GM12875 (cell line): Measurements from ENCODE around the gene SDR42E1.

Source experiments
- H3K4me3 ChIP-seq: one replicate; pipeline ENCODE4 v1.5.1; 2011; ENCODE audit warnings: low read depth, low read length, control low read depth
- CTCF ChIP-seq: IDR thresholded peaks from 2 replicates; pipeline ENCODE4 v1.5.1; 2011; ENCODE audit warnings: low read depth, mild to moderate bottlenecking, control low read depth, inconsistent platforms, low read length, moderate library complexity, borderline replicate concordance; ENCODE audit not compliant: insufficient read depth

Gene SDR42E1

GRCh38 chr16:82027629-82028064, 16.4 kb upstream of the SDR42E1 start:
- TF ChIP-seq CTCF, result no peak
- H3K4me3 ChIP-seq, result no peak overlapping the region

- no peak overlapping the region for H3K4me3 ChIP-seq
Observed at GRCh38 chr16:82024883-82025282, 13.6 kb upstream of the SDR42E1 start.

GRCh38 chr16:82024316-82024715, 13.0 kb upstream of the SDR42E1 start:
- TF ChIP-seq CTCF, result no peak
- no peak overlapping the region for H3K4me3 ChIP-seq

More at GRCh38 chr16:82024883-82025282, 13.6 kb upstream of the SDR42E1 start:
- no peak for TF ChIP-seq CTCF

GRCh38 chr16:82023206-82023605, 11.9 kb upstream of the SDR42E1 start:
- no peak overlapping the region for H3K4me3 ChIP-seq
- TF ChIP-seq CTCF, result no peak

GRCh38 chr16:82020051-82020450, 8.8 kb upstream of the SDR42E1 start:
- H3K4me3 ChIP-seq, result no peak overlapping the region
- no peak for TF ChIP-seq CTCF

GRCh38 chr16:82019535-82019934, 8.3 kb upstream of the SDR42E1 start:
- TF ChIP-seq CTCF, result no peak
- H3K4me3 ChIP-seq, result no peak overlapping the region

- no peak overlapping the region for H3K4me3 ChIP-seq
- no peak for TF ChIP-seq CTCF
Observed at GRCh38 chr16:82017911-82018568, 6.8 kb upstream of the SDR42E1 start.
